ENCODE measurements around the gene MBD6. TPM values are rescaled to one million over a fixed set of nuclear protein-coding genes. Genes with fewer than 3 reads are reported as not detected.
"Not testable (repeated sequence)": the region's sequence is repeated elsewhere in the genome, so short reads cannot be mapped to it uniquely, and the experiment has no call there.

The MBD6 gene
- total RNA-seq, 1 donor from 2014 or later = 10.1 TPM

GRCh38 chr12:57515934-57516541 is 6.6 kb upstream of the MBD6 start:
- DNase-seq = no peak

GRCh38 chr12:57516617-57517153 is 5.9 kb upstream of the MBD6 start:
- no peak for DNase-seq

- DNase-seq = no peak
These were observed 5.4 kb upstream of the MBD6 start for GRCh38 chr12:57517187-57517586.

GRCh38 chr12:57517718-57518117 is 4.9 kb upstream of the MBD6 start:
- DNase-seq = not testable (repeated sequence)

GRCh38 chr12:57518176-57518919 is 4.3 kb upstream of the MBD6 start:
- DNase-seq = peak; percentile 26

GRCh38 chr12:57518920-57519795 is 3.5 kb upstream of the MBD6 start:
- DNase-seq = no peak

- DNase-seq = no peak
These were observed 2.9 kb upstream of the MBD6 start for GRCh38 chr12:57519796-57520052.

GRCh38 chr12:57520053-57520818 is 2.4 kb upstream of the MBD6 start, which contains the start of gene DDIT3:
TSS of gene DDIT3 (minus strand) at chr12:57520514. CDS start at chr12:57517406, 3,108 bp downstream.
- DNase-seq = peak; percentile 100

GRCh38 chr12:57521525-57522010 is 1.1 kb upstream of the MBD6 start:
- peak; percentile 66 for DNase-seq

- peak; percentile 83 for DNase-seq
These were observed 472 bp downstream of the MBD6 start for GRCh38 chr12:57522887-57523705.

- DNase-seq = no peak
These were observed 1.3 kb downstream of the MBD6 start for GRCh38 chr12:57523706-57524614.

- DNase-seq = no peak
These were observed 2.4 kb downstream of the MBD6 start for GRCh38 chr12:57524814-57525614.

GRCh38 chr12:57525615-57526383 is 3.2 kb downstream of the MBD6 start:
- DNase-seq = no peak

GRCh38 chr12:57526477-57527126 is 4.0 kb downstream of the MBD6 start:
- no peak for DNase-seq

GRCh38 chr12:57527184-57527583 is 4.6 kb downstream of the MBD6 start:
- DNase-seq = no peak

- DNase-seq = no peak
These were observed 5.6 kb downstream of the MBD6 start for GRCh38 chr12:57528176-57528575.

- no peak for DNase-seq
These were observed 6.4 kb downstream of the MBD6 start for GRCh38 chr12:57528831-57529555.
